H1 (cell line): Measurements from ENCODE around the gene NAPG. TPM values are rescaled to one million over a fixed set of nuclear protein-coding genes. Genes with fewer than 3 reads are reported as not detected.

ENCODE experiments used
- CTCF ChIA-PET: fragments of 300-600 bp; sonication (Branson Sonifier 250); formaldehyde crosslinking; loops from one replicate; lab custom pipeline; 2021; ENCODE audit not compliant: partially characterized antibody; lab: Charles Lee
- POLR2A ChIA-PET: fragments of 300-600 bp; sonication (Branson Sonifier 250); formaldehyde crosslinking; loops from one replicate; lab custom pipeline; 2021; ENCODE audit warnings: inconsistent platforms; ENCODE audit not compliant: partially characterized antibody; lab: Charles Lee
- DNase-seq, 2 experiments: peaks; one replicate each; pipeline versions ENCODE4 v3.0.0 to v3.0.0-alpha.2; 2010 to 2022; ENCODE audit warnings: low spot score in 2 of 2, low read depth in 1 of 2, mixed read lengths in 1 of 2
- FAIRE-seq: peaks from 2 replicates; lab custom pipeline; 2011; peaks lifted over from hg19 to GRCh38; lab: Jason Lieb, UNC
- H2AFZ ChIP-seq: 2 replicates; pipeline ENCODE4 v1.8.1; 2012; ENCODE audit warnings: low read length, inconsistent platforms
- H2AK5ac ChIP-seq: 2 replicates; pipeline ENCODE4 v1.6.1; 2013; ENCODE audit warnings: low read depth, low read length
- H2BK120ac ChIP-seq: replicated peaks from 2 replicates; pipeline ENCODE3; 2013; ENCODE audit warnings: low read depth, low read length, inconsistent platforms
- H2BK12ac ChIP-seq: 2 replicates; pipeline ENCODE4 v1.6.1; 2013; ENCODE audit warnings: low read depth, low read length
- H2BK15ac ChIP-seq: 2 replicates; pipeline ENCODE4 v1.6.1; 2013; ENCODE audit warnings: low read length
- H2BK20ac ChIP-seq: 2 replicates; pipeline ENCODE4 v1.6.1; 2013; ENCODE audit warnings: low read length
- H2BK5ac ChIP-seq: 2 replicates; pipeline ENCODE4 v1.6.1; 2013; ENCODE audit warnings: low read depth, low read length
- H3K14ac ChIP-seq: 2 replicates; pipeline ENCODE4 v1.6.1; 2013; ENCODE audit warnings: inconsistent platforms; ENCODE audit not compliant: insufficient read length
- H3K18ac ChIP-seq: 2 replicates; pipeline ENCODE4 v1.6.1; 2013; ENCODE audit warnings: low read length; ENCODE audit errors: extremely low read depth
- H3K23ac ChIP-seq: 2 replicates; pipeline ENCODE4 v1.6.1; 2013; ENCODE audit warnings: inconsistent platforms; ENCODE audit not compliant: insufficient read length
- H3K23me2 ChIP-seq: 2 replicates; pipeline ENCODE4 v1.6.1; 2013; ENCODE audit warnings: low read depth, low read length
- H3K27ac ChIP-seq: 2 replicates; pipeline ENCODE4 v1.6.1; 2011; ENCODE audit warnings: low read depth, low read length, inconsistent platforms
- H3K27me3 ChIP-seq, 4 experiments: replicated peaks in 1 of 4; 1 replicate in 1 of 4; 2 replicates in 3 of 4; pipeline versions ENCODE4 v1.6.1 to v1.8.1; 2011 to 2013; ENCODE audit warnings: low read length in 3 of 4, mild to moderate bottlenecking in 3 of 4, inconsistent platforms in 2 of 4, mixed read lengths in 2 of 4, moderate library complexity in 1 of 4; ENCODE audit not compliant: control insufficient read depth in 3 of 4, insufficient read depth in 3 of 4; ENCODE audit errors: extremely low read depth in 1 of 4
- H3K36me3 ChIP-seq, 4 experiments: 2 replicates each; pipeline versions ENCODE4 v1.6.1 to v1.8.1; 2011 to 2013; ENCODE audit warnings: mild to moderate bottlenecking in 4 of 4, low read length in 3 of 4, moderate library complexity in 2 of 4, control low read depth in 1 of 4, inconsistent platforms in 1 of 4; ENCODE audit not compliant: insufficient read depth in 4 of 4, control insufficient read depth in 2 of 4
- H3K4ac ChIP-seq: replicated peaks from 2 replicates; pipeline ENCODE3; 2013; ENCODE audit warnings: low read length, low read depth, mixed read lengths, inconsistent platforms; ENCODE audit not compliant: insufficient read length
- H3K4me1 ChIP-seq, 4 experiments: replicated peaks in 1 of 4; 1 replicate in 1 of 4; 2 replicates in 3 of 4; pipeline versions ENCODE4 v1.6.1 to v1.8.1; 2011 to 2013; ENCODE audit warnings: low read length in 3 of 4, inconsistent platforms in 2 of 4, mixed read lengths in 1 of 4; ENCODE audit not compliant: insufficient read depth in 4 of 4, control insufficient read depth in 3 of 4
- H3K4me2 ChIP-seq, 2 experiments: 2 replicates each; pipeline versions ENCODE4 v1.6.1 to v1.8.1; 2011 to 2013; ENCODE audit warnings: low read depth in 2 of 2, low read length in 2 of 2, control low read depth in 1 of 2, inconsistent platforms in 1 of 2, mild to moderate bottlenecking in 1 of 2; ENCODE audit not compliant: insufficient read depth in 1 of 2
- H3K4me3 ChIP-seq, 4 experiments: fragments of 200-600, 300-600 bp in 1 of 4; sonication (generic), shearing (Covaris generic), sonication (Bioruptor Twin) in 1 of 4; 2 replicates each; pipeline versions ENCODE4 v1.5.1 to v1.8.1; 2011 to 2016; ENCODE audit warnings: low read length in 4 of 4, low read depth in 3 of 4, control low read depth in 2 of 4, inconsistent platforms in 2 of 4, mild to moderate bottlenecking in 2 of 4, mixed read lengths in 1 of 4, moderate library complexity in 1 of 4; ENCODE audit not compliant: insufficient read depth in 2 of 4; ENCODE audit errors: extremely low read depth in 1 of 4
- H3K56ac ChIP-seq: replicated peaks from 2 replicates; pipeline ENCODE3; 2013; ENCODE audit warnings: low read depth, mild to moderate bottlenecking, mixed read lengths, low read length, inconsistent platforms; ENCODE audit not compliant: insufficient read length
- H3K79me1 ChIP-seq: 2 replicates; pipeline ENCODE4 v1.6.1; 2013; ENCODE audit warnings: low read depth, low read length, control low read depth
- H3K79me2 ChIP-seq, 2 experiments: 2 replicates each; pipeline versions ENCODE4 v1.6.1 to v1.8.1; 2012 to 2013; ENCODE audit warnings: low read length in 2 of 2, mild to moderate bottlenecking in 2 of 2, inconsistent platforms in 1 of 2; ENCODE audit not compliant: insufficient read depth in 2 of 2, control insufficient read depth in 1 of 2
- H3K9ac ChIP-seq, 4 experiments: replicated peaks in 1 of 4; 1 replicate in 1 of 4; 2 replicates in 3 of 4; pipeline versions ENCODE4 v1.6.1 to v1.8.1; 2011 to 2013; ENCODE audit warnings: low read depth in 3 of 4, low read length in 3 of 4, control low read depth in 2 of 4, mild to moderate bottlenecking in 2 of 4, moderate library complexity in 2 of 4, inconsistent platforms in 1 of 4; ENCODE audit errors: extremely low read depth in 1 of 4
- H3K9me3 ChIP-seq, 2 experiments: 2 replicates each; pipeline versions ENCODE4 v1.6.1 to v1.8.1; 2012 to 2013; ENCODE audit warnings: mild to moderate bottlenecking in 2 of 2, moderate library complexity in 2 of 2, control low read depth in 1 of 2, inconsistent platforms in 1 of 2, low read depth in 1 of 2, low read length in 1 of 2, mixed read lengths in 1 of 2; ENCODE audit not compliant: insufficient read depth in 2 of 2
- H4K20me1 ChIP-seq, 2 experiments: replicated peaks in 1 of 2; 2 replicates each; pipeline versions ENCODE3 to v1.8.1; 2011 to 2013; ENCODE audit warnings: inconsistent platforms in 2 of 2, low read length in 2 of 2, mild to moderate bottlenecking in 1 of 2; ENCODE audit not compliant: insufficient read depth in 2 of 2, control insufficient read depth in 1 of 2
- H4K5ac ChIP-seq: 2 replicates; pipeline ENCODE4 v1.6.1; 2013; ENCODE audit warnings: low read length, low read depth, mixed read lengths, inconsistent platforms; ENCODE audit not compliant: insufficient read length
- H4K8ac ChIP-seq: 2 replicates; pipeline ENCODE4 v1.8.0; 2013; ENCODE audit warnings: mild to moderate bottlenecking, moderate library complexity, low read length, inconsistent platforms; ENCODE audit not compliant: insufficient read depth; ENCODE audit errors: extremely low read depth
- H4K91ac ChIP-seq: replicated peaks from 2 replicates; pipeline ENCODE3; 2013; ENCODE audit warnings: low read length, mixed read lengths, inconsistent platforms; ENCODE audit not compliant: insufficient read length
- CTBP2 ChIP-seq: IDR thresholded peaks from 2 replicates; pipeline ENCODE4 v1.7.0; 2011; ENCODE audit warnings: borderline replicate concordance, mild to moderate bottlenecking, moderate library complexity, mixed read lengths, low read length; ENCODE audit not compliant: insufficient read depth, insufficient read length
- SIRT6 ChIP-seq: IDR thresholded peaks from one replicate; pipeline ENCODE4 v1.7.1; 2012; ENCODE audit warnings: low read length, inconsistent platforms
- TBP ChIP-seq: IDR thresholded peaks from 2 replicates; pipeline ENCODE4 v1.6.1; 2011; ENCODE audit warnings: low read depth, low read length, improper control_type of control experiment
- TCF12 ChIP-seq: IDR thresholded peaks from 2 replicates; pipeline ENCODE4 v1.6.1; 2011; ENCODE audit warnings: low read depth, mild to moderate bottlenecking, low read length
- polyA plus RNA-seq, 7 experiments: library from polyadenylated mRNA; depleted of rRNA in 3 of 7; stranded (reverse) in 5 of 7; unstranded in 2 of 7; fragments of >200 nt in 5 of 7; fragments of 200-250 nt in 2 of 7; gene quantifications; 1 replicate in 5 of 7; 2 replicates in 1 of 7; 4 replicates in 1 of 7; pipeline versions ENCODE4 v1.2.1 to v1.2.3, GENCODE V29; 2011 to 2013; ENCODE audit warnings: missing spikeins in 2 of 7, mixed read lengths in 2 of 7
- total RNA-seq: library from RNA; stranded (reverse); fragmentation: NEBNext Ultra II Directional; extraction: Animal tissue kit (Norgen Biotek cat#: 25700); gene quantifications from 2 replicates; pipeline ENCODE4 v1.2.1, GENCODE V29; 2021
- TF ChIP-seq, protein P1 (sequence below), 3 experiments: IDR thresholded peaks; 1 replicate in 2 of 3; 2 replicates in 1 of 3; pipeline versions ENCODE4 v1.5.1 to v1.6.1; 2011; ENCODE audit warnings: low read length in 3 of 3, mild to moderate bottlenecking in 3 of 3, inconsistent platforms in 2 of 3, low read depth in 1 of 3, moderate library complexity in 1 of 3; ENCODE audit not compliant: insufficient read depth in 1 of 3; ENCODE audit errors: control extremely low read depth in 1 of 3

Gene NAPG
- total and polyA plus RNA-seq, 2 of the 8 experiments (the other 6 are each of a cell fraction or from before 2014, with no cell fraction given): 8.0 to 23.5 TPM

DNA sequence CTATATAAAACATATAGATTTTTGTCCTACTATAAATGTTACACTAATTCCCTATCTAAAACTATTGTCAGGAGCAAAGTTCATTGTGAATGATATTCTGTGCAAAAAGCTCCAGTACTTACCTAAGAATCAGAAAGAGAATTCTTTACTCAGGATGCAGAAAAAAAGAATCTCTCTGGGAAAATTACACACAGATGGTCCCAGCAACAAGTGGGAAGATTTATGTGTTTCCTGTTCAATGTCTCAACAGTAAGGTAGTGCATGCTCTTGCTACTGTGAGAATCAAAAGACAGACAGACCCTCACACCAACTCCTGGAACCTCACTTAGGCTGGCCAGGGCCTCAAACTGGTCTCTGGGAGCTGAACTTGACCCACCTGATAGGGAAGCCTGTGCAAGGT, 11.2 kb upstream of the NAPG start:
- peaks cover 2% of the 10 kb centered on the region; the same call in 1 of the 2 replicates for H3K23me2 ChIP-seq
- no peak for FAIRE-seq
- no peak overlapping the region for H3K18ac ChIP-seq
- no peak overlapping the region for H3K4ac ChIP-seq
- H4K91ac ChIP-seq: no peak overlapping the region
- ChIA-PET POLR2A (interaction anchor here (1.6 kb wide), 1 partner anchor 11 kb away, joined by 4 read pairs; the partner anchor contains the start of gene NAPG), CTCF (interaction anchor here (1.0 to 1.2 kb wide), 3 partner anchors 22 to 223 kb away, joined by 3 to 4 read pairs (median 3); no protein-coding TSS in a partner anchor)
- H3K9ac ChIP-seq: no peak overlapping the region
- H3K23ac ChIP-seq: no peak overlapping the region
- no peak overlapping the region for H3K27ac ChIP-seq
- H3K14ac ChIP-seq: no peak overlapping the region
- H2BK5ac ChIP-seq: no peak overlapping the region
- H3K27me3 ChIP-seq: 0 out of 7 replicates have a peak, but pooled peaks cover 0 to 3% (median 0%) of the 10 kb centered on the region in 4 experiments
- H3K4me3 ChIP-seq: no peak overlapping the region
- H3K9me3 ChIP-seq: peaks cover 0 to 4% of the 10 kb centered on the region in 2 experiments; a peak in 1 of 4 replicates
- H3K36me3 ChIP-seq: no peaks in the 10 kb centered on the region
- no peak overlapping the region for H2AFZ ChIP-seq
- no peak overlapping the region for H2AK5ac ChIP-seq
- no peak overlapping the region for H4K8ac ChIP-seq
- no peak overlapping the region for H2BK120ac ChIP-seq
- no peak overlapping the region for H3K4me2 ChIP-seq
- no peaks in the 10 kb centered on the region for H3K4me1 ChIP-seq
- no peak overlapping the region for H2BK15ac ChIP-seq
- H4K5ac ChIP-seq: no peak overlapping the region
- no peak overlapping the region for H2BK20ac ChIP-seq
- no peaks in the 10 kb centered on the region for H3K79me2 ChIP-seq
- no peak for DNase-seq
- no peak overlapping the region for H3K56ac ChIP-seq
- no peaks in the 10 kb centered on the region for H4K20me1 ChIP-seq
- TF ChIP-seq SIRT6 (no peak), TCF12 (no peak), TBP (no peak), CTBP2 (no peak)
- TF ChIP-seq, protein P1, sequence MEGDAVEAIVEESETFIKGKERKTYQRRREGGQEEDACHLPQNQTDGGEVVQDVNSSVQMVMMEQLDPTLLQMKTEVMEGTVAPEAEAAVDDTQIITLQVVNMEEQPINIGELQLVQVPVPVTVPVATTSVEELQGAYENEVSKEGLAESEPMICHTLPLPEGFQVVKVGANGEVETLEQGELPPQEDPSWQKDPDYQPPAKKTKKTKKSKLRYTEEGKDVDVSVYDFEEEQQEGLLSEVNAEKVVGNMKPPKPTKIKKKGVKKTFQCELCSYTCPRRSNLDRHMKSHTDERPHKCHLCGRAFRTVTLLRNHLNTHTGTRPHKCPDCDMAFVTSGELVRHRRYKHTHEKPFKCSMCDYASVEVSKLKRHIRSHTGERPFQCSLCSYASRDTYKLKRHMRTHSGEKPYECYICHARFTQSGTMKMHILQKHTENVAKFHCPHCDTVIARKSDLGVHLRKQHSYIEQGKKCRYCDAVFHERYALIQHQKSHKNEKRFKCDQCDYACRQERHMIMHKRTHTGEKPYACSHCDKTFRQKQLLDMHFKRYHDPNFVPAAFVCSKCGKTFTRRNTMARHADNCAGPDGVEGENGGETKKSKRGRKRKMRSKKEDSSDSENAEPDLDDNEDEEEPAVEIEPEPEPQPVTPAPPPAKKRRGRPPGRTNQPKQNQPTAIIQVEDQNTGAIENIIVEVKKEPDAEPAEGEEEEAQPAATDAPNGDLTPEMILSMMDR (IDR thresholded peaks at IDR 0.05; ENCODE audit: control extremely low read depth in 1 of 3, insufficient read depth in 1 of 3, low read depth in 1 of 3, low read length in 3 of 3): no peak
- no peaks in the 10 kb centered on the region for H3K79me1 ChIP-seq
- no peak overlapping the region for H2BK12ac ChIP-seq
